ENCODE data around the gene HADHB.
"Not testable (repeated sequence)": the region's sequence is repeated elsewhere in the genome, so short reads cannot be mapped to it uniquely, and the experiment has no call there.

The HADHB gene

DNA sequence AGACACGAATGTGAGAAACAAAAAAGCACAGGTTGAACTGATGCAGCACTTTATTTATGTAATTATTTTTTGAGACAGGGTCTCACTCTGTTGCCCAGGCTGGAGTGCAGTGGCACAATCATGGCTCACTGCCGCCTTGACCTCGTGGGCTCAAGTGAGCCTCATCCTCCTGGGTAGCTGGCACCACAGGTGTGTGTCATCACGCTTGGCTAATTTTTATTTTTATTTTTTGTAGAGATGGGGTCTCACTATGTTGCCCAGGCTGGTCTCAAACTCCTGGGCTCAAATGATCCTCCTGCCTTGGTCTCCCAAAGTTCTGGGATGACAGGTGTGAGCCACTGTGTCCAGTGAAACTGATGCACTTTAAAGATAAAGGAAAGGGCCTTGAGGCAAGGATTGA lies 84.3 kb downstream of the HADHB start:
- DNase-seq (ENCODE audit: low spot score) = not testable (repeated sequence)

DNA sequence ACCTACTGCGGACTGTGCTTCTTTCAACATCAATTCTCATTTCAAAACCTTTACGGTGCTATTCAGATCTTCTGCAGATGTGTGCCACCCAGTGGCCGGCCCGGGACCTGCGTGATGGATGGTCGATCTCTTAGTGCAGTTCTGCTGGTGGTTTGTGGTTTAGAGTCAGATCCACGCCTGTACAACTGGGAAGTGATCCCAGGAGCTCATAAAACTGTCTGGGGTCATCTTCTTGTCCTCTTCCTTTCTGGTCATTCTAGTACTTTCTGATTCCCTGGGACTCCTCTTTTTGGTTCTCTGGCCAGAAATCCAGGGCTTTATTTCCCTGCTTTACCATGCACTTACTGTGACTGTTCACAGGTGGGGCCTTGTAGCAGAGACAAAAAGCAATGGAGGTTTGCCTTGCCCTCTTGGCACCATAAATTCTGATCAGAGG lies 85.4 kb downstream of the HADHB start:
- DNase-seq (ENCODE audit: low spot score) = peak; percentile 81

DNA sequence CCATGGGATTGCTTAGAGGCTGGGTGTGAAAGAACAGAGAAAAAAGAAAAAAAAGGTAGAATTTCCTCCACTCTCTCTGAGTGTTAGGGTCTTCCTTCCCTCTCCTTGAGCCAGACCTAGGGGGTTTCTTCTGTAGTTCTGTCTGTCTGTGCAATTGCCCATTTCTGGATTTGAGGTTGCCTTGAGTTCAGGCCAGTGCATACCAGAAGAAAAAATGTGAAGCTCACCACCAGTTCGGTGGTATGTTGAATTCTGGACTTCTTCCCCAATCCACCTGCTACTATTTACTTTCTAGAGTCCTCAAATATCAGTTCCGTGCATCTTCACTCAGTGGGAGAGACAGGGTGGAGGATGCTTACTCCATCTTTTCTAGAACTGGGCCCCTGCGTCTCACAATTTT lies 85.9 kb downstream of the HADHB start:
- DNase-seq (ENCODE audit: low spot score) = no peak

DNA sequence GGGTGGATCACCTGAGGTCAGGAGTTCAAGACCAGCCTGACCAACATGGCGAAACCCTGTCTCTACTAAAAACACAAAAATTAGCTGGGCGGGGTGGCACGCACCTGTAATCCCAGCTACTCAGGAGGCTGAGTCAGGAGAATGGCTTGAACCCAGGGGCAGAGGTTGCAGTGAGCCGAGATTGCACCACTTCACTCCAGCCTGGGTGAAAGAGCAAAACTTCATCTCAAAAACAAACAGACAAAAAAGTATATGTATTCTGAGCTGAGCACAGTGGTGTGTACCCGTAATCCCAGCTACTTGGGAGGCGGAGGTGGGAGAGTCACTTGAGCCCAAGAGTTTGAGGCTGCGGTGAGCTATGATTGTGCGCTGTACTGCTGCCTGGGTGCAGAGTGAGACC lies 86.6 kb downstream of the HADHB start:
- DNase-seq (ENCODE audit: low spot score) = not testable (repeated sequence)

DNA sequence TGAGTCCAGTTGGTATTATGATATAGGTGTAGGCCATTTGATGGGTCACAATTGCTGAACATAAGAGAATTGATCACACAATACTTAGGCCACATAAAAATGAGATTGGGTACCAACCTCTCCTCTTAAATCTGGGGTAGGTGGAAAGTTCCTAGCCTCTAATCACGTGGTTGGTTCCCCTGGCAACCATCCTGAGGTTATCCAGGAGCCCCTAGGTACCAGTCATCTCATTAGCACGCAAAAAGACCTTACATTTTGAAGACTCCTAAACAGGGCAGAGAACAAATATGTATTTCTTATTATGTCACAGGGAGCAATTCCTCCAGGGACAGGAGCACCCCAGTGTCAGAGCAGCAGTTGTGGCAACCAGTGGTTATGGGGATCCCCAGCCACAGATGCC lies 88.6 kb downstream of the HADHB start:
- DNase-seq (ENCODE audit: low spot score) = no peak

DNA sequence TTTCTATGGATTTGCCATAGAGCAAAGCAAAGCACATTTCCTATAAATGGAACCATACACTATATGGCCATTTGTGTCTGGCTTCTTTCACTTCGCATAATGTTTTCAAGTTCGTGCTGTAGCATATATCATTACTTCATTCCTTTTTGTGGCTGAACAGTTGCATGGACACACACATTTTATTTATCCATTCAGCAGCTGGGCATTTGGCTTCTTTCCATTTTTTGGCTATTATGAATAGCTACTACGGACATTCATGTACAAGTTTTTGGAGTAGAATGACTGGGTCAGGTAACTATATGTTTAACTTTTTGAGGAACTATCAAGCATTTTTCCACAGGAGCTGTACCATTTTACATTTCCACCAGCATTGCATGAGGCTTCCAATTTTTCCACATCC lies 90.5 kb downstream of the HADHB start:
- DNase-seq (ENCODE audit: low spot score) = no peak

DNA sequence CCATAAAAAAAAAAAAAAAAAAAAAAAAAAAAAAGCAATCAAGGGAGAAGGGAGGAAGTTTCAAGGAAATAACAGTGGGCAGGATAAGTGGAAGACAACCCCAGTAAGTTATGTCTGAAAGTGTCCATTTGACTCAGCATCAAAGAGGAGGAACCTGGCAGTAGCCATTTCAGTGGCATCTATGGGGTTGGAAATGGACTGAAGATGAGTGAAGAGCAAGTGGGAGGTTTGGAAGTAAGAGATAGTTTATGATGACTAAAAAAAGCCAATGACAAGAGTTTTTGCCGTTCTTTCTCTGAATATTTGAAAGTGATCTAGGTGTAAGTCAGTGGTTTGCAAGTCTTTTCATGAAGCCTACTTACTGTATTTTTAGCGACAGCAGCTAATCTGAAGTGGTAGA lies 92.0 kb downstream of the HADHB start:
- DNase-seq (ENCODE audit: low spot score) = no peak

DNA sequence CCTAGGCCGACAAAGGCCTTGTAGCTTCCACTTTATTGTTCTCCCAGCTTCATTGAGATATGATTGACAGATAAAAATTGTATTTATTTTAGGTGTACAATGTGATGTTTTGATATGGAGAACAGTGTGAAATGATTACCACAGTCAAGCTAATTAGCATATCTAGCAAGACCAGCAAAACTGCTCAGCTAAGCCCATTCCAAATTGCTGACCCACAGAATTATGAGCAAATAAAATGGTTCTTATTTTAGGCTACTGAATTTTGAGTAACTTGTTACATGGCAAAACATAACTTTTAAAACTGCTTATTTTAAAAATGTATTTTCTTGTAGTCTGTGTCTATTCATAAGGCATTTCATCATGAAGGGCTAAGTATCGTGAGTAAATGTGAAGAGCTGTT lies 92.6 kb downstream of the HADHB start:
- DNase-seq (ENCODE audit: low spot score) = no peak

All from RKO (cell line).